Muscle layer of duodenum (tissue), 2 donors: ENCODE data around the gene PRKCA.

Source experiments
- H3K27ac ChIP-seq: one replicate; pipeline ENCODE4 v1.7.0; 2013; ENCODE audit warnings: mild to moderate bottlenecking, low read length
- H3K27me3 ChIP-seq: one replicate; pipeline ENCODE4 v1.7.0; 2013; ENCODE audit warnings: low read depth, mild to moderate bottlenecking, control low read depth, low read length
- H3K36me3 ChIP-seq, 2 donors: one replicate each; pipeline ENCODE4 v1.7.0; 2013; ENCODE audit warnings: low read length in 2 of 2, control low read depth in 1 of 2, mild to moderate bottlenecking in 1 of 2; ENCODE audit not compliant: insufficient read depth in 2 of 2, control insufficient read depth in 1 of 2
- H3K4me1 ChIP-seq, 2 donors: one replicate each; pipeline ENCODE4 v1.7.0; 2013; ENCODE audit warnings: low read length in 2 of 2, mild to moderate bottlenecking in 2 of 2, control low read depth in 1 of 2, moderate library complexity in 1 of 2; ENCODE audit not compliant: insufficient read depth in 2 of 2, control insufficient read depth in 1 of 2
- H3K4me3 ChIP-seq, 2 donors: one replicate each; pipeline ENCODE4 v1.7.0; 2013; ENCODE audit warnings: low read length in 2 of 2, low read depth in 1 of 2, mild to moderate bottlenecking in 1 of 2
- H3K9me3 ChIP-seq, 2 donors: one replicate each; pipeline ENCODE4 v1.7.0; 2013; ENCODE audit warnings: low read length in 2 of 2, control low read depth in 1 of 2, mild to moderate bottlenecking in 1 of 2; ENCODE audit not compliant: control insufficient read depth in 1 of 2
- donor health status: healthy.

PRKCA gene

GRCh38 chr17:66420961-66421371, 118.6 kb downstream of the PRKCA start:
- no peaks in the 10 kb centered on the region for H3K9me3 ChIP-seq
- no peak overlapping the region for H3K4me3 ChIP-seq
- H3K36me3 ChIP-seq: no peaks in the 10 kb centered on the region
- peaks cover 8 to 17% of the 10 kb centered on the region in 2 donors for H3K4me1 ChIP-seq
- H3K27ac ChIP-seq: no peak overlapping the region
- H3K27me3 ChIP-seq: no peaks in the 10 kb centered on the region

- Histone ChIP-seq H3K4me1 (peaks cover 14 to 17% of the 10 kb centered on the region in 2 donors), H3K27me3 (no peaks in the 10 kb centered on the region), H3K27ac (no peak overlapping the region), H3K36me3 (no peaks in the 10 kb centered on the region), H3K9me3 (no peaks in the 10 kb centered on the region), H3K4me3 (no peak overlapping the region)
Observed at GRCh38 chr17:66422186-66422585, 119.8 kb downstream of the PRKCA start.

- H3K9me3 ChIP-seq: no peaks in the 10 kb centered on the region
- peaks cover 7 to 17% of the 10 kb centered on the region in 2 donors for H3K4me1 ChIP-seq
- no peak overlapping the region for H3K4me3 ChIP-seq
- no peak overlapping the region for H3K27ac ChIP-seq
- H3K36me3 ChIP-seq: no peaks in the 10 kb centered on the region
- no peaks in the 10 kb centered on the region for H3K27me3 ChIP-seq
Observed at GRCh38 chr17:66423056-66423955, 120.9 kb downstream of the PRKCA start.

- H3K27me3 ChIP-seq: no peaks in the 10 kb centered on the region
- H3K36me3 ChIP-seq: no peaks in the 10 kb centered on the region
- no peaks in the 10 kb centered on the region for H3K9me3 ChIP-seq
- H3K4me1 ChIP-seq: peaks cover 7 to 23% of the 10 kb centered on the region in 2 donors
- no peak overlapping the region for H3K27ac ChIP-seq
- H3K4me3 ChIP-seq: no peak overlapping the region
Observed at GRCh38 chr17:66425756-66426396, 123.5 kb downstream of the PRKCA start.

- Histone ChIP-seq H3K4me3 (no peak overlapping the region), H3K27ac (no peak overlapping the region), H3K4me1 (peaks cover 13 to 30% of the 10 kb centered on the region in 2 donors), H3K27me3 (no peaks in the 10 kb centered on the region), H3K36me3 (no peaks in the 10 kb centered on the region), H3K9me3 (no peaks in the 10 kb centered on the region)
Observed at GRCh38 chr17:66426397-66427033, 124.1 kb downstream of the PRKCA start.

- Histone ChIP-seq H3K27me3 (no peaks in the 10 kb centered on the region), H3K36me3 (no peaks in the 10 kb centered on the region), H3K27ac (no peak overlapping the region), H3K9me3 (no peaks in the 10 kb centered on the region), H3K4me1 (peaks cover 13 to 34% of the 10 kb centered on the region in 2 donors), H3K4me3 (no peak overlapping the region)
Observed at GRCh38 chr17:66427134-66427533, 124.7 kb downstream of the PRKCA start.

- Histone ChIP-seq H3K9me3 (no peaks in the 10 kb centered on the region), H3K4me1 (peaks cover 17 to 35% of the 10 kb centered on the region in 2 donors), H3K4me3 (no peak overlapping the region), H3K27me3 (no peaks in the 10 kb centered on the region), H3K27ac (no peak overlapping the region), H3K36me3 (no peaks in the 10 kb centered on the region)
Observed at GRCh38 chr17:66429680-66430079, 127.3 kb downstream of the PRKCA start.

- no peak overlapping the region for H3K27ac ChIP-seq
- H3K36me3 ChIP-seq: no peaks in the 10 kb centered on the region
- H3K9me3 ChIP-seq: no peaks in the 10 kb centered on the region
- peaks cover 15 to 33% of the 10 kb centered on the region in 2 donors for H3K4me1 ChIP-seq
- no peaks in the 10 kb centered on the region for H3K27me3 ChIP-seq
- H3K4me3 ChIP-seq: no peak overlapping the region
Observed at GRCh38 chr17:66430846-66431795, 128.7 kb downstream of the PRKCA start.

GRCh38 chr17:66431910-66432309, 129.5 kb downstream of the PRKCA start:
- Histone ChIP-seq H3K27ac (no peak overlapping the region), H3K27me3 (no peaks in the 10 kb centered on the region), H3K36me3 (no peaks in the 10 kb centered on the region), H3K4me1 (peaks cover 10 to 30% of the 10 kb centered on the region in 2 donors), H3K4me3 (no peak overlapping the region), H3K9me3 (no peaks in the 10 kb centered on the region)

- H3K4me3 ChIP-seq: no peak overlapping the region
- H3K36me3 ChIP-seq: no peaks in the 10 kb centered on the region
- no peak overlapping the region for H3K27ac ChIP-seq
- H3K9me3 ChIP-seq: no peaks in the 10 kb centered on the region
- peaks cover 10 to 30% of the 10 kb centered on the region in 2 donors for H3K4me1 ChIP-seq
- no peaks in the 10 kb centered on the region for H3K27me3 ChIP-seq
Observed at GRCh38 chr17:66432411-66432957, 130.1 kb downstream of the PRKCA start.
